ENCODE results near the gene LGALS9B.
"Not testable (repeated sequence)": the region's sequence is repeated elsewhere in the genome, so short reads cannot be mapped to it uniquely, and the experiment has no call there.

- TF ChIP-seq CTCF (IDR thresholded peaks at IDR 0.05); POLR2AphosphoS5 (IDR thresholded peaks at IDR 0.05; ENCODE audit: low read depth, low read length); REST (IDR thresholded peaks at IDR 0.05; ENCODE audit: insufficient read depth in 1 of 2, low read depth in 2 of 2, low read length in 1 of 2); SIN3A (IDR thresholded peaks at IDR 0.05; ENCODE audit: borderline replicate concordance, insufficient read depth, low read depth, low read length): not testable (repeated sequence)
These were observed 51.9 kb downstream of the LGALS9B start for GRCh38 chr17:20415479-20415878.

Measured in Panc1 (cell line).